Measurements from ENCODE around the gene ABCA13.

ABCA13 gene

GRCh38 chr7:48244864-48245271 lies 73.6 kb downstream of the ABCA13 start:
- DNase-seq = no peak

DNA sequence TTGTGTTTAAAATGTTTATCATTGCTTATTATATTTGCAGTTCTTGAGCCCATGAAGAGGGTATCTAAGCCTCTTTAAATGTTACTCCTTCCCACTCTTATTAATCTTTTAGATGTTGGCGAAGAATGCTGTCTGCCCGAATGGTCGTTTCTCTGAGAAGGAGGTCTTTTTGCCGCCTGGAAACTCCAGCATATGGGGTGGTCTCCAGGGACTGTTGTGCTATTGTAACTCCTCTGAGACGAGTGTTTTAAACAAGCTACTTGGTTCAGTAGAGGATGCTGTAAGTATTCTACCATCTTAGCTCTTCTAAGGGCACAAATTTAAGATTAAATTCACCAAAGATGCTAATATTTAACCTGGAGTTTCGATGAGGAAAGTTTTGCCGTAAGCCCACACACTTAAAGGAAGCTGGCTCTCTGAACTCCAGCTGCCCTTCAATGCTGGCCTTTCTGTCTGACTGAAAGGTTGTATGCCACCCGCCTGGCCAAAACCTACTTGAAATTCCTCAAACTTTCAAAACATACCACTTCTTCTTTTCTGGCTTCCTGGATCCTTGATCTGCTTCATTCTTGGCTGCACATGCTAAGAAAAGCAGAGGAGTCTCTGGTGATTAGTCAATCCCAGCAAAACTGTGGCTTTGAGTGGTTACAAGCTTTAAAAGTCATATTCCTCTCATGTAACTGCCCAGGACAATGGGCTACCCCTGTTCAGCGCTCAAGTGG lies 74.7 kb downstream of the ABCA13 start:
- DNase-seq = no peak

GRCh38 chr7:48249166-48249565 lies 77.9 kb downstream of the ABCA13 start:
- no peak for DNase-seq

DNA sequence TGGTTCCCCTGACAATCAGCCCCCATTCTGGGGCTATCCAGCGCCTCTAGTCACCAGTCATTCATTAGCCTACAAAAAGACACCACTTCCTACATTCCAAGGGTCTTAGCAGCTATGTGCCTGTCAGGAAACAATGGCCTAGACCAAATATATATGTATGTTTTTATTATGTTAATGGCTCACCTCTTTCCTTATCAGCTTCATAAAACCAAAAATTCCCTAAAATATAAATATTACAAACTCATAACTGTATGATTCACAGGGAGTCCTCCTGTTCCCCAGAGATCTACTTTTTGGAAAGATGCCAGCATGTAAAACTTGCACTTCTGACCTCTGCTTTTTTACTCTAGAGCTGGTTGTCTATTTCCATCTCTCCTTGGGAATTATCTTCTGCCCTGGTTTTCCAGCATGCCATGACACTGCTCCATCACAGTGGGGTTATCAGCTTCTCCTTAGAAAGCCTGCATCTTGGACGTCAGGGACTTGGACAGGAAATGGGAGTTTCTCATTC lies 79.2 kb downstream of the ABCA13 start:
- no peak for DNase-seq

GRCh38 chr7:48251766-48252165 lies 80.5 kb downstream of the ABCA13 start:
- DNase-seq = no peak

DNA sequence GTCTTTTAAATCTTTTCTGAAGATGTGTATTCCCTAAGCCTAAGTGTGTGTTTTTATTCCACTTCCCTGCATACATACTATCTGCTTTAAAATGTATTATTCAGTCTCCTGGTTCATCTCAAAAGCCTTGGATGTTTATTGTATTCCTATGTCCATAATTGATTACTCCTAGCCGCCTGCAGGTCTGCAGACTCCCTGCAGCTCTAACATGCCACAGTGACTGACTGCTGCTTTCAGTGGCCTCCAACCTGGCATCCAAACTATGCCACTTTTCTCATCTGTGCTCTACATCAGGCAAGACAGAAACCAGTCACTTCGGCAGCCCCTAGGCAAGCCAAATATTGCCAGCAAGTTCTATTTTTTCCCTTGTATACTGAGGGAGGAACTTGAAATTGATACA lies 81.7 kb downstream of the ABCA13 start:
- DNase-seq = no peak

GRCh38 chr7:48255046-48255445 lies 83.8 kb downstream of the ABCA13 start:
- no peak for DNase-seq

GRCh38 chr7:48259463-48260280 lies 88.4 kb downstream of the ABCA13 start:
- no peak for DNase-seq

DNA sequence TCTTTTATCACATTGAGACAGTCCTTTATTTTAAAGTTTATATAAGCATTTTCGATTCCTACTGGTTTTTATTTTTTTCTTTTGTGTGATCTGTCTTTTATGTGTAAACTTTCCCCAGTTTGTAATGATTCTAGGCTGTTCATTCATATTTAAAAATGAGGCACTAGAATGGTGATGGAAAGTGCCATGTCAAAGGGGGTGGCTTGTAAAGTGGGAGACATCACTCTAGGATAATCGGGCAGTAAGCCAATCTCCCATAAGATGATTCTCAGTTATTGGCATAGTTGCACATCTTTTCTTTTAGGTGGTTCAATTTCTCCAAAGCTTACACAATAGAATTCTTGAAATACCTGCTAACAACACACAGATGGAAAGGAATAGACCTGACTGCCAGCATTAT lies 90.4 kb downstream of the ABCA13 start:
- DNase-seq = no peak

DNA sequence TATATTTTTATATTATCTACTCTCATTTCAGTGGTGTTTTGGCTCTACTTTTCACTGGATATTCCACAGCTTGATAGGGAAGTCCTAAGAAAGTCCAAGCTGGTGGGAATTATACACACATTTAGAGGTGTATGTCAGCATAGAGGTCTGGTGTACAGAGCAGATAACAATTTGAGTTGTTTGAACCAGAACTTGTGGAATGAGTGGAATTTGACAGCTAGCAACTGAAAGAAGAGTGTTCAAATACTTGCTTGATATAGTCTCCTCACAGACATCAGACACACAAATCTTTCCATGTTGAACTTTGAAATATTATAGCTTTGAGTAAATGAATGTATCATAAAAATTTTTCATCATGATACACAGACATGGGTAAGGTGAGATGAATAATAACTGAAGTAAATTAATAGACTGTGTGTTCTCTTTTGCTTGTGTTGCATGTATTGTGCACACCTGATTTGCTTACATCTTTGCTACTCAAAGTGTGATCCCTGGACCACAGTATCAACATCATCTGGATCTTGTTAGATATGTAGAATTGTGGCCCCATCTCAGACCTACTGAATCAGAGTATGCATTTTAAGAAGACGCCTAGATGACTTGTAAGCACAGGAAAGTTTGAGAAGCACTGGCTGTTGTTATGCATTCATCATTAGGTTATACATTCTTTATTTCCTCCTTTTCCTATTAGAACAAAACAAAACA lies 91.5 kb downstream of the ABCA13 start:
- DNase-seq = no peak

DNA sequence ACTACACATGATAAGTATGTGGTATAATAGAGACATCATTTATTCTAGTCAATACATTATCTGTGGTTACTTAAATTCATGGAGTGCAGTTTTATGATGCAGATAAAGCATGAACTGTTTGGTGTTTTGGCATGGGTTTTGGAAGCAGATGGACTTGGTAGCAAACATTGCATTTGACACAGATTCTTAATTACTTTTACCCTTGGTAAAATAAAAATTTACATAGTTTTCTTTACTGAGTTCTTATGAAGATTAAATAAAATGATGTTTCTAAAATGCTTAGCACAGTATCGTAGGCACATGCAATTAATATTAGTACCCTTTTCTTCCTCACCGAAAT lies 92.0 kb downstream of the ABCA13 start:
- DNase-seq = no peak

- DNase-seq = no peak
Observed at GRCh38 chr7:48269066-48269465, 97.8 kb downstream of the ABCA13 start.

GRCh38 chr7:48274662-48275061 lies 103.4 kb downstream of the ABCA13 start:
- DNase-seq = no peak

DNA sequence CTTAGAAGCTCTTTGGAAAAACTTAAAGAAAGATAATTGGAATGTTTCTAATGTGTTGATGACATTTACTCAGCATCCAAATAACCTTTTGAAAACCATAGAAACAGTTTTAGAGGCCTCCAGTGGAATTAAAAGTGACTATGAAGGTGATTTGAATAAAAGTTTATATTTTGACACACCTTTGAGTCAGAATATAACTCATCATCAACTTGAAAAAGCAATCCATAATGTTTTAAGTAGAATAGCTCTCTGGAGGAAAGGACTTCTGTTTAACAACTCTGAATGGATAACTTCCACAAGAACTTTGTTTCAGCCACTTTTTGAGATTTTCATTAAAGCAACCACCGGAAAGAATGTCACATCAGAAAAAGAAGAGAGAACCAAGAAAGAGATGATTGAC lies 108.2 kb downstream of the ABCA13 start:
- DNase-seq = no peak

DNA sequence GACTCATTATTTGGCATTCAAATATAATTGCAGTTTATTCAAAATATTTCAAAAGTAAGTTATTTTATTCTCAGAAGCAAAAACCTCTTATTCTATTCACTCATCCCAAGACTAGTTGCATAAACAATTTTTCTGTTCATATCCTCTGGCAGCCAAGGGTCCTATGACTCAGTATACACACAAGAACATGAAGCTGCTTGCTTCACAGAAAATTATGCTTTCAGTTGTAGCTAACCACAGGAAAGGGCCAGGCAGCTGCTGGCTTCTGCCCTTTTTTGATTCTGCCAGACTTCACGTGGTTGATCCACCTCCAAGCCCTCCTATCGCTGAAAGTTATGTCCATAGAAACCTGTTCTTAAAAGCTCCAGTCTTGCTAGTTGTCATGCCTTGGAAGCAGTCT lies 108.8 kb downstream of the ABCA13 start:
- DNase-seq = no peak

GRCh38 chr7:48285373-48285772 lies 114.1 kb downstream of the ABCA13 start:
- DNase-seq = no peak

GRCh38 chr7:48286836-48287235 lies 115.6 kb downstream of the ABCA13 start:
- DNase-seq = no peak

- no peak for DNase-seq
Observed at GRCh38 chr7:48289656-48290055, 118.4 kb downstream of the ABCA13 start.

DNA sequence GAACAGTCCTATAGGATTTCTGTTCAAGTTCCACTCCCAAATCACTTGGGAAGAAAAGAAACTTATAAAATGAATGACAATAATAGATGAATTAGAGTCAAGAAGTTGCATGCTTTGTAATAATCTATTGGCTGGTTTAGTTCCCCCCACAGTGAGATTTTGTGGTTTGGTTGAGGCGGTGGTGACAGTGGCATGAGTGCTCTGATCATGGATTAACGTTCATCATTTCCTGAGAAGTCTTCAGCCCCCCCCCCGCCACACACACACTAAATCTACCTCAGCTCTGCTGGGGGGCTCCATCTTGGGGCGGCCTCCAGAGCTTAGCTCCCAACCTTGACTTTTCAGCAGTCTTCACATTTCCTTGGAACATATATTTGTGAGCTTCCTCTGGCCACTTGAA lies 121.7 kb downstream of the ABCA13 start:
- DNase-seq = no peak

DNA sequence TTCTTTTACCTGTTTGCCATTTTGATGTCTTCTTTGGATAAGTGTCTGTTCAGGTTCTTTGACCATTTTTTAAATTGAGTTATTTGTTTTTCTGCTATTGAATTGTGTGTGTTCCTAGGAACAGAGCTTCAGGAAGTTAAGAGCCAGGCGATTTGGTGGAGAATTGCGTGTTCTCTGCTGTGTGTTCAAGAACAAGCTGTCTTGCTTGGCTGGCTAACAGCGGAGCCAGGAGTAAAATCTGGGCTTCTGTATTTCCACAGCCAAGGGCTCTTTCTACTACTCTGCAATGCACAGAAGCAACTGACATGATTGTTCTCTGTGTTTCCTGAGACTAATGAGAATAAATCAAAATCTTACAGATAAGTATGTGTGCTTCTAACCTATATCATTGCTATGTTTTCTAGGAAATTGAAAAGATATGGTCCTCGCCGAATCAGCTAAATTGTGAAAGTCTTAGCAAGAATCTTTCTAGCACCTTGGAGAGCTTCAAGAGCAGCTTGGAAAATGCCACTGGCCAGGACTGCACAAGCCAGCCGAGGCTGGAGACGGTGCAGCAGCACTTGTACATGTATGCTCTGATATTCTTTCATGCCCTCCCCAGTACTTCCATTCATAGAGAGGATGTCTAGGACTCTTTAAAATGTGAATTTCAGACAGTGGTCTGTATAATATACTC lies 124.2 kb downstream of the ABCA13 start:
- DNase-seq = no peak

DNA sequence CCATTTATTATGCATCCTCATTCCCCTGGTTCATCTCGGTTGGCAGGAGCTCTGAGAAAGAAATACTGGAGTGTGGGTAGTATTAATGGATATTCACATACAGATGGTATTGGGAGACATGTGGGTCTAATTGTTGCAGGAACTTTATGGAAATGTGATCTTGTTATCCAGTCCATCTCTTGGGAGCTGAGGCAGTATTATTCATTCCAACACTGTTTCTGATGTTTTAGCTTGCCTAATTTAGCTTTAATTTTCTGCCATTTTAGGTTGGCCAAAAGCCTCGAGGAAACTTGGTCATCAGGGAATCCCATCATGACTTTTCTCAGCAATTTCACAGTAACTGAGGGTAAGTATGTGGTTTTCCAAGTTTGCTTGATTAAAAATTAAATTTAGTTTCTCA lies 125.7 kb downstream of the ABCA13 start:
- DNase-seq = no peak

DNA sequence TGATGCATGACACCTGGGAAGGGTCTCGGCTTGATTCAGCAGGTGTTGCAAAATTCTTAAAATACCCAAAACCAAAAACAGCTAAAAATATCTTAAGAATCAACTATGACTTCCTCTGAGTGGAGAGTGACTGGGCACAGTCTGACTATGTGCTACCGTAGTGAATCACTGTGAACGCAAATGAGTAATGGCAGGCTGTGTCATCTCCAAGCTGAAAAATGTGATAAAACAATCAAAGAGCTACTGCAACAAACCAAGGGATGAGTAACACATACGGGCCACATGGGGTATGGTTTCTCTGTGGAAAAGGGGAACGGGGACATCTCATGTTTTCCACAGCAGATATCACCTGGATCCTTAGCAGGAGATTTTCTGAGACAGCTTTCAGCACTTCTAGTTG lies 127.5 kb downstream of the ABCA13 start:
- DNase-seq = no peak

DNA sequence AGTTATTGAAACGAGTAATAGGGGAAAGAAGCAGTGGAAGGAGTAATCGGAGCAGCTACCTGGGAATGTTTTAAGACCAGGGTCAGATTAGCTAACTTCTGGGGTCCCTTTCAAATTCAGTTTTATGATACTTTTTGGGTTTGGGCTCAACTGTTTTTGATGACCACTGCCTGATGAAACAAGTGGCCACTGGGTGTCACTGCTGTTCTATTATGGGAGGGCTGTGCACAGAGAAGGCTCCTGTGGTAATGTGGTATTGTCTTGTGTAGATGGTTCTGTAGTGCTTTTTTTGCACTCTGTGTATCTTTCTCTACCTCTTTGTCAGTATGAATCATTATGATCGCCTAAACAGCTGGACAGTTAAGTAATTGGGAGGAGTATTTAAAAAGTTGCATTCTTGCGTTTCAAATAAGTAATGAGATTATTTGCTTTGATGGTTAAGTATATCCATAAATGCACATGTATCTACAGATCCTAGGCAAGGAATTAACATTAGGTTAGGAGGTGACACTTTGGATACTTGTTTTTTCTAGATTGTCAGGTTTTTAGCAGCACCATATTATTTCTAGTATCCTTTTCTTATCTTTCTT lies 128.4 kb downstream of the ABCA13 start:
- DNase-seq = no peak

Measured in NCI-H1436 treated with DMSO at 0.1 percent for 48 hours (cell line).